Astrocyte of the spinal cord (primary cell): ENCODE data around the gene THAP4.
A peak's percentile ranks its signal among the peaks of the same experiment; 100 is the strongest.

Source experiments
- DNase-seq: peaks from one replicate; pipeline ENCODE4 v3.0.0; 2011; ENCODE audit warnings: low read depth, low spot score
- H3K4me3 ChIP-seq: 2 replicates; pipeline ENCODE4 v1.5.1; 2011; ENCODE audit warnings: low read depth, mild to moderate bottlenecking, low read length, moderate library complexity
- CTCF ChIP-seq: IDR thresholded peaks from 2 replicates; pipeline ENCODE4 v1.5.1; 2012; ENCODE audit warnings: low read depth, mild to moderate bottlenecking, low read length, inconsistent platforms
- in situ Hi-C: cut with HindIII; loops from 2 replicates; pipeline ENCODE4 v1.10.0; 2017; ENCODE audit warnings: low sequenced_read_pairs

Gene THAP4

GRCh38 chr2:241677392-241677791 lies 40.4 kb upstream of the THAP4 start:
- no peak for TF ChIP-seq CTCF
- in situ Hi-C loops, result no loop called here
- H3K4me3 ChIP-seq, result no peak overlapping the region
- no peak for DNase-seq

GRCh38 chr2:241676665-241677064 lies 39.7 kb upstream of the THAP4 start:
- in situ Hi-C loops, result no loop called here
- no peak overlapping the region for H3K4me3 ChIP-seq
- DNase-seq, result no peak
- no peak for TF ChIP-seq CTCF

- H3K4me3 ChIP-seq, result no peak overlapping the region
- no peak for TF ChIP-seq CTCF
- in situ Hi-C loops, result no loop called here
- DNase-seq, result no peak
Measured at GRCh38 chr2:241675885-241676284, 38.9 kb upstream of the THAP4 start.

- no peak for TF ChIP-seq CTCF
- DNase-seq, result peak; percentile 41
- in situ Hi-C loops, result no loop called here
- H3K4me3 ChIP-seq, result no peak overlapping the region
Measured at GRCh38 chr2:241673797-241674725, 37.1 kb upstream of the THAP4 start.

- H3K4me3 ChIP-seq, result no peak overlapping the region
- TF ChIP-seq CTCF, result no peak
- in situ Hi-C loops, result no loop called here
- no peak for DNase-seq
Measured at GRCh38 chr2:241673189-241673663, 36.3 kb upstream of the THAP4 start.

- TF ChIP-seq CTCF, result no peak
- DNase-seq, result no peak
- no peak overlapping the region for H3K4me3 ChIP-seq
- in situ Hi-C loops, result no loop called here
Measured at GRCh38 chr2:241672243-241673188, 35.6 kb upstream of the THAP4 start.
